HepG2 (cell line): ENCODE measurements around the gene KCND2. TPM values are rescaled to one million over a fixed set of nuclear protein-coding genes. Genes with fewer than 3 reads are reported as not detected.

ENCODE experiments used
- ATAC-seq: fragments of 200-7000 bp; cut with Tn5 transposase; 3 replicates; pipeline ENCODE4 v1.9.1; 2020; ENCODE audit warnings: mild to moderate bottlenecking, moderate library complexity
- BruUV-seq: library from RNA; stranded (reverse); fragments of 400-500 nt; replicated peaks from 2 replicates; lab custom pipeline; 2021; lab: Mats Ljungman, UMichigan
- CTCF ChIA-PET: fragments of 300-600 bp; formaldehyde crosslinking; extraction: SDS; loops from one replicate; lab custom pipeline; 2021; ENCODE audit warnings: low total read pairs, inconsistent platforms, low intra/inter-chr PET ratio; lab: Yijun Ruan, JAX
- POLR2A ChIA-PET: fragments of 350-600 bp; sonication (Branson Sonifier 250); formaldehyde crosslinking; loops from one replicate; lab custom pipeline; 2020; ENCODE audit warnings: antibody characterized with exemption, inconsistent platforms; lab: Yijun Ruan, JAX
- DNase-seq: peaks from one replicate; pipeline ENCODE4 v3.0.0-alpha.2; 2015; ENCODE audit warnings: low spot score
- FAIRE-seq: peaks from 3 replicates; lab custom pipeline; 2011; peaks lifted over from hg19 to GRCh38; lab: Jason Lieb, UNC
- H2AFZ ChIP-seq: one replicate; pipeline ENCODE4 v1.6.1; 2011; ENCODE audit warnings: low read length, inconsistent platforms
- H3K27ac ChIP-seq: fragments of 300-600 bp; 3 replicates; pipeline ENCODE4 v1.8.0; 2011; ENCODE audit warnings: mixed run types, mild to moderate bottlenecking, mixed read lengths, low read length, inconsistent platforms; ENCODE audit not compliant: insufficient read depth; ENCODE audit errors: extremely low read length
- H3K27me3 ChIP-seq, 2 experiments: fragments of 200-600 bp in 1 of 2; 2 replicates in 1 of 2; 3 replicates in 1 of 2; pipeline versions ENCODE4 v1.6.0 to v1.8.0; 2011; ENCODE audit warnings: low read length in 2 of 2, mild to moderate bottlenecking in 2 of 2, moderate library complexity in 2 of 2, inconsistent platforms in 1 of 2; ENCODE audit not compliant: insufficient read depth in 2 of 2, control insufficient read depth in 1 of 2
- H3K36me3 ChIP-seq, 2 experiments: fragments of 200-600 bp in 1 of 2; replicated peaks in 1 of 2; 2 replicates in 1 of 2; 3 replicates in 1 of 2; pipeline versions ENCODE4 v1.5.1 to v1.8.0; 2011; ENCODE audit warnings: low read length in 2 of 2, inconsistent platforms in 1 of 2; ENCODE audit not compliant: insufficient read depth in 2 of 2, control insufficient read depth in 1 of 2
- H3K4me1 ChIP-seq: 2 replicates; pipeline ENCODE4 v1.5.1; 2012; ENCODE audit warnings: low read length, inconsistent platforms; ENCODE audit not compliant: insufficient read depth
- H3K4me2 ChIP-seq: 2 replicates; pipeline ENCODE4 v1.6.0; 2011; ENCODE audit warnings: low read depth, low read length, inconsistent platforms
- H3K4me3 ChIP-seq, 3 experiments: fragments of 200-600 bp in 1 of 3; sonication (generic), shearing (Covaris generic) in 1 of 3; replicated peaks in 1 of 3; 2 replicates each; pipeline ENCODE4 v1.5.1; 2011 to 2016; ENCODE audit warnings: low read length in 3 of 3, inconsistent platforms in 2 of 3, low read depth in 2 of 3, mild to moderate bottlenecking in 2 of 3, control low read depth in 1 of 3, mixed read lengths in 1 of 3; ENCODE audit not compliant: insufficient read depth in 1 of 3
- H3K79me2 ChIP-seq: one replicate; pipeline ENCODE4 v1.6.1; 2011; ENCODE audit warnings: low read length, inconsistent platforms; ENCODE audit not compliant: insufficient read depth
- H3K9ac ChIP-seq: 2 replicates; pipeline ENCODE4 v1.6.0; 2011; ENCODE audit warnings: mild to moderate bottlenecking, low read depth, low read length, inconsistent platforms; ENCODE audit not compliant: insufficient read depth
- H3K9me3 ChIP-seq: 2 replicates; pipeline ENCODE4 v1.5.1; 2012; ENCODE audit warnings: mild to moderate bottlenecking, low read length
- H4K20me1 ChIP-seq: 2 replicates; pipeline ENCODE4 v1.6.0; 2011; ENCODE audit warnings: inconsistent platforms, mild to moderate bottlenecking, low read length, moderate library complexity; ENCODE audit not compliant: insufficient read depth
- STAG1 ChIP-seq: sonication (generic); formaldehyde crosslinking; IDR thresholded peaks from 2 replicates; pipeline ENCODE4 v1.4.0; 2020; ENCODE audit warnings: missing genetic modification reagents
- WGBS: methylation state at CpG from one replicate; pipeline ENCODE4 v1.1.6; 2017; ENCODE audit warnings: low lambda C conversion rate; 5-methylcytosine and 5-hydroxymethylcytosine counted together
- in situ Hi-C: cut with HindIII; loops from 2 replicates; pipeline ENCODE4 v1.10.0; 2017; ENCODE audit warnings: low pct_unique_long_range_greater_than_20kb; ENCODE audit not compliant: extremely low pct_ligation_motif_present
- intact Hi-C: fragments of 100-400 bp; cut with micrococcal nuclease; formaldehyde crosslinking; loops from one replicate; pipeline ENCODE4 v1.10.0; 2022; ENCODE audit not compliant: unreplicated experiment
- polyA plus RNA-seq, 8 experiments: library from polyadenylated mRNA; depleted of rRNA in 3 of 8; stranded (reverse) in 7 of 8; unstranded in 1 of 8; fragments of >200 nt; fragmentation: Illumina TruSeq in 4 of 8; extraction: Trizol in 4 of 8; gene quantifications; 2 replicates each; pipeline versions ENCODE4 v1.2.1 to v1.2.3, GENCODE V29; 2011 to 2016; ENCODE audit warnings: low read depth in 4 of 8, missing spikeins in 1 of 8, mixed read lengths in 1 of 8; ENCODE audit not compliant: insufficient read depth in 1 of 8
- total RNA-seq, 5 experiments: library from RNA; depleted of rRNA; stranded (reverse); fragments of >200 nt; fragmentation: Illumina TruSeq; extraction: Trizol; gene quantifications; 2 replicates each; pipeline ENCODE4 v1.2.3, GENCODE V29; 2016; ENCODE audit warnings: low read depth in 1 of 5
- TF ChIP-seq, protein P1 (sequence below): IDR thresholded peaks from 2 replicates; pipeline ENCODE4 v1.4.0; 2020; ENCODE audit warnings: mild to moderate bottlenecking, missing genetic modification reagents
- TF ChIP-seq, protein P2 (sequence below), 2 experiments: sonication (generic) in 1 of 2; formaldehyde crosslinking in 1 of 2; IDR thresholded peaks; 2 replicates each; pipeline versions ENCODE4 v1.6.1 to v1.9.0; 2014 to 2022; ENCODE audit warnings: antibody characterized with exemption in 1 of 2, borderline replicate concordance in 1 of 2, inconsistent platforms in 1 of 2, low read depth in 1 of 2, missing genetic modification reagents in 1 of 2
- TF ChIP-seq, protein P3 (sequence below): sonication (generic); formaldehyde crosslinking; IDR thresholded peaks from 2 replicates; pipeline ENCODE4 v1.4.0; 2020; ENCODE audit warnings: missing genetic modification reagents
- TF ChIP-seq, protein P4 (sequence below): sonication (generic); formaldehyde crosslinking; IDR thresholded peaks from 2 replicates; pipeline ENCODE4 v1.5.0; 2020; ENCODE audit warnings: mild to moderate bottlenecking, missing genetic modification reagents, moderate library complexity

Gene KCND2
- total and polyA plus RNA-seq, 2 of the 13 experiments (the other 11 are each of a cell fraction or from before 2014, with no cell fraction given) = not detected

DNA sequence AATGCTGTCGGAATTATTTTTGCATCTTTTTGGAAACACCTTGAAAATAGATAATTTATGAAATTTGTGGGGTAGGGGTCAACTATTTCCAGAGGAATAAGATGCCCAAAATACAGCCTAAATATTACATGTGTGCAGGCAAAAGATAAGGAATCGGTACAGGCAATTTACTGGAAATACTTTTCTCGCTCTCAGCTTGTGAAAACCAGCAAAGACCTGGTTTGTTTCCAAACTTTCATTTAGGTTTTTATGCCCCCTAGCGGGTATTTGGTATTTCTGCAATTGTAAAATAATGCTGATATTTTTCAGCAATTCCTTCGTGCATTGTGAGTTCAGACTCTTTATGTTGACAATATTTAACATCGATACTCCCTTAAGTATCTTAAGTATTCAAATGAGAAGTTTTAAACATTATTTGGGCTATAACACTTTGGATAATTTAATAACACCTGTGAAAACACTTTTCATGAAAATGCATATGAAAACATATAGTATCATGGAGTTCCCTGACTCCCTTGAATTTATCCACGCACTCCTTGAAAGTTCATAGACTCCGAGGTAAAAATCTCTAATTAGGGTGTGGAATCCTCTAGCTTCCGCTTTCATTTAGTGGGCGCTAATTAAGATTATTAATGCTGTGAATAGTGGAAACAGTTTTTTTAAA is 452.5 kb downstream of the KCND2 start:
- Histone ChIP-seq H3K4me3 (no peak overlapping the region), H4K20me1 (no peaks in the 10 kb centered on the region), H3K36me3 (no peaks in the 10 kb centered on the region), H2AFZ (no peak overlapping the region), H3K79me2 (no peaks in the 10 kb centered on the region), H3K4me1 (no peaks in the 10 kb centered on the region), H3K27me3 (no peaks in the 10 kb centered on the region), H3K4me2 (no peak overlapping the region), H3K9ac (no peak overlapping the region), H3K9me3 (no peaks in the 10 kb centered on the region), H3K27ac (no peak overlapping the region)
- in situ Hi-C loops = no loop called here
- no peak for ATAC-seq
- TF ChIP-seq, protein P1, sequence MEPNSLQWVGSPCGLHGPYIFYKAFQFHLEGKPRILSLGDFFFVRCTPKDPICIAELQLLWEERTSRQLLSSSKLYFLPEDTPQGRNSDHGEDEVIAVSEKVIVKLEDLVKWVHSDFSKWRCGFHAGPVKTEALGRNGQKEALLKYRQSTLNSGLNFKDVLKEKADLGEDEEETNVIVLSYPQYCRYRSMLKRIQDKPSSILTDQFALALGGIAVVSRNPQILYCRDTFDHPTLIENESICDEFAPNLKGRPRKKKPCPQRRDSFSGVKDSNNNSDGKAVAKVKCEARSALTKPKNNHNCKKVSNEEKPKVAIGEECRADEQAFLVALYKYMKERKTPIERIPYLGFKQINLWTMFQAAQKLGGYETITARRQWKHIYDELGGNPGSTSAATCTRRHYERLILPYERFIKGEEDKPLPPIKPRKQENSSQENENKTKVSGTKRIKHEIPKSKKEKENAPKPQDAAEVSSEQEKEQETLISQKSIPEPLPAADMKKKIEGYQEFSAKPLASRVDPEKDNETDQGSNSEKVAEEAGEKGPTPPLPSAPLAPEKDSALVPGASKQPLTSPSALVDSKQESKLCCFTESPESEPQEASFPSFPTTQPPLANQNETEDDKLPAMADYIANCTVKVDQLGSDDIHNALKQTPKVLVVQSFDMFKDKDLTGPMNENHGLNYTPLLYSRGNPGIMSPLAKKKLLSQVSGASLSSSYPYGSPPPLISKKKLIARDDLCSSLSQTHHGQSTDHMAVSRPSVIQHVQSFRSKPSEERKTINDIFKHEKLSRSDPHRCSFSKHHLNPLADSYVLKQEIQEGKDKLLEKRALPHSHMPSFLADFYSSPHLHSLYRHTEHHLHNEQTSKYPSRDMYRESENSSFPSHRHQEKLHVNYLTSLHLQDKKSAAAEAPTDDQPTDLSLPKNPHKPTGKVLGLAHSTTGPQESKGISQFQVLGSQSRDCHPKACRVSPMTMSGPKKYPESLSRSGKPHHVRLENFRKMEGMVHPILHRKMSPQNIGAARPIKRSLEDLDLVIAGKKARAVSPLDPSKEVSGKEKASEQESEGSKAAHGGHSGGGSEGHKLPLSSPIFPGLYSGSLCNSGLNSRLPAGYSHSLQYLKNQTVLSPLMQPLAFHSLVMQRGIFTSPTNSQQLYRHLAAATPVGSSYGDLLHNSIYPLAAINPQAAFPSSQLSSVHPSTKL (CRISPR knock-in tag) = no peak
- TF ChIP-seq, protein P2, sequence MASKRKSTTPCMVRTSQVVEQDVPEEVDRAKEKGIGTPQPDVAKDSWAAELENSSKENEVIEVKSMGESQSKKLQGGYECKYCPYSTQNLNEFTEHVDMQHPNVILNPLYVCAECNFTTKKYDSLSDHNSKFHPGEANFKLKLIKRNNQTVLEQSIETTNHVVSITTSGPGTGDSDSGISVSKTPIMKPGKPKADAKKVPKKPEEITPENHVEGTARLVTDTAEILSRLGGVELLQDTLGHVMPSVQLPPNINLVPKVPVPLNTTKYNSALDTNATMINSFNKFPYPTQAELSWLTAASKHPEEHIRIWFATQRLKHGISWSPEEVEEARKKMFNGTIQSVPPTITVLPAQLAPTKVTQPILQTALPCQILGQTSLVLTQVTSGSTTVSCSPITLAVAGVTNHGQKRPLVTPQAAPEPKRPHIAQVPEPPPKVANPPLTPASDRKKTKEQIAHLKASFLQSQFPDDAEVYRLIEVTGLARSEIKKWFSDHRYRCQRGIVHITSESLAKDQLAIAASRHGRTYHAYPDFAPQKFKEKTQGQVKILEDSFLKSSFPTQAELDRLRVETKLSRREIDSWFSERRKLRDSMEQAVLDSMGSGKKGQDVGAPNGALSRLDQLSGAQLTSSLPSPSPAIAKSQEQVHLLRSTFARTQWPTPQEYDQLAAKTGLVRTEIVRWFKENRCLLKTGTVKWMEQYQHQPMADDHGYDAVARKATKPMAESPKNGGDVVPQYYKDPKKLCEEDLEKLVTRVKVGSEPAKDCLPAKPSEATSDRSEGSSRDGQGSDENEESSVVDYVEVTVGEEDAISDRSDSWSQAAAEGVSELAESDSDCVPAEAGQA (IDR thresholded peaks at IDR 0.05; ENCODE audit: low read depth) = no peak
- TF ChIP-seq, protein P2 (CRISPR knock-in tag; IDR thresholded peaks at IDR 0.05; ENCODE audit: borderline replicate concordance) = no peak
- TF ChIP-seq, protein P3, sequence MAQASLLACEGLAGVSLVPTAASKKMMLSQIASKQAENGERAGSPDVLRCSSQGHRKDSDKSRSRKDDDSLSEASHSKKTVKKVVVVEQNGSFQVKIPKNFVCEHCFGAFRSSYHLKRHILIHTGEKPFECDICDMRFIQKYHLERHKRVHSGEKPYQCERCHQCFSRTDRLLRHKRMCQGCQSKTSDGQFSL = no peak
- peak; percentile 34 for TF ChIP-seq STAG1 (CRISPR knock-in tag)
- TF ChIP-seq, protein P4, sequence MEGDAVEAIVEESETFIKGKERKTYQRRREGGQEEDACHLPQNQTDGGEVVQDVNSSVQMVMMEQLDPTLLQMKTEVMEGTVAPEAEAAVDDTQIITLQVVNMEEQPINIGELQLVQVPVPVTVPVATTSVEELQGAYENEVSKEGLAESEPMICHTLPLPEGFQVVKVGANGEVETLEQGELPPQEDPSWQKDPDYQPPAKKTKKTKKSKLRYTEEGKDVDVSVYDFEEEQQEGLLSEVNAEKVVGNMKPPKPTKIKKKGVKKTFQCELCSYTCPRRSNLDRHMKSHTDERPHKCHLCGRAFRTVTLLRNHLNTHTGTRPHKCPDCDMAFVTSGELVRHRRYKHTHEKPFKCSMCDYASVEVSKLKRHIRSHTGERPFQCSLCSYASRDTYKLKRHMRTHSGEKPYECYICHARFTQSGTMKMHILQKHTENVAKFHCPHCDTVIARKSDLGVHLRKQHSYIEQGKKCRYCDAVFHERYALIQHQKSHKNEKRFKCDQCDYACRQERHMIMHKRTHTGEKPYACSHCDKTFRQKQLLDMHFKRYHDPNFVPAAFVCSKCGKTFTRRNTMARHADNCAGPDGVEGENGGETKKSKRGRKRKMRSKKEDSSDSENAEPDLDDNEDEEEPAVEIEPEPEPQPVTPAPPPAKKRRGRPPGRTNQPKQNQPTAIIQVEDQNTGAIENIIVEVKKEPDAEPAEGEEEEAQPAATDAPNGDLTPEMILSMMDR = peak; percentile 35
- ChIA-PET CTCF (no interaction called here), POLR2A (no interaction called here)
- intact Hi-C loops = loop anchor here (5.0 kb wide), 1 partner anchor 788 kb away; no protein-coding TSS in a partner anchor
- peak; percentile 16 for DNase-seq
- no TSS peak for BruUV-seq
- 11% methylated on average over 10 of the region's 10 CpGs for WGBS
- peak; percentile 21 for FAIRE-seq
